HCT116 (cell line): ENCODE results near the gene MAP2K6.

Source experiments
- CTCF ChIP-seq, 3 experiments: fragments of 200-600 bp in 1 of 3; sonication (generic) in 1 of 3; IDR thresholded peaks in 2 of 3; conservative IDR thresholded peaks in 1 of 3; 2 replicates each; pipeline ENCODE4 v1.5.1; 2012 to 2017; ENCODE audit warnings: low read depth in 2 of 3, low read length in 2 of 3, antibody characterized with exemption in 1 of 3, borderline replicate concordance in 1 of 3, control low read depth in 1 of 3, mild to moderate bottlenecking in 1 of 3, mixed read lengths in 1 of 3, mixed run types in 1 of 3, moderate library complexity in 1 of 3; ENCODE audit not compliant: insufficient read depth in 1 of 3
- POLR2A ChIP-seq: IDR thresholded peaks from 2 replicates; pipeline ENCODE4 v1.7.0; 2011; ENCODE audit warnings: borderline replicate concordance; ENCODE audit not compliant: insufficient read depth, insufficient read length; ENCODE audit errors: extremely low read depth

- TF ChIP-seq POLR2A (no peak), CTCF (IDR thresholded peaks at IDR 0.05 in 2 of 3, conservative IDR thresholded peaks at IDR 0.05 in 1 of 3; ENCODE audit: borderline replicate concordance in 1 of 3, insufficient read depth in 1 of 3, low read depth in 2 of 3, low read length in 2 of 3) (no peak)
Observed at GRCh38 chr17:69445132-69445531, 30.6 kb downstream of the MAP2K6 start.
